GM21576 (cell line): ENCODE results near the gene MYO18A.

Experiments used
- ATAC-seq: cut with Tn5 transposase; IDR thresholded peaks from one replicate; pipeline ENCODE4 v1.9.1; 2021; ENCODE audit warnings: mild to moderate bottlenecking, moderate library complexity; ENCODE audit not compliant: unreplicated experiment

MYO18A gene

GRCh38 chr17:29127840-29128239, 52.4 kb downstream of the MYO18A start:
- ATAC-seq: no peak

DNA sequence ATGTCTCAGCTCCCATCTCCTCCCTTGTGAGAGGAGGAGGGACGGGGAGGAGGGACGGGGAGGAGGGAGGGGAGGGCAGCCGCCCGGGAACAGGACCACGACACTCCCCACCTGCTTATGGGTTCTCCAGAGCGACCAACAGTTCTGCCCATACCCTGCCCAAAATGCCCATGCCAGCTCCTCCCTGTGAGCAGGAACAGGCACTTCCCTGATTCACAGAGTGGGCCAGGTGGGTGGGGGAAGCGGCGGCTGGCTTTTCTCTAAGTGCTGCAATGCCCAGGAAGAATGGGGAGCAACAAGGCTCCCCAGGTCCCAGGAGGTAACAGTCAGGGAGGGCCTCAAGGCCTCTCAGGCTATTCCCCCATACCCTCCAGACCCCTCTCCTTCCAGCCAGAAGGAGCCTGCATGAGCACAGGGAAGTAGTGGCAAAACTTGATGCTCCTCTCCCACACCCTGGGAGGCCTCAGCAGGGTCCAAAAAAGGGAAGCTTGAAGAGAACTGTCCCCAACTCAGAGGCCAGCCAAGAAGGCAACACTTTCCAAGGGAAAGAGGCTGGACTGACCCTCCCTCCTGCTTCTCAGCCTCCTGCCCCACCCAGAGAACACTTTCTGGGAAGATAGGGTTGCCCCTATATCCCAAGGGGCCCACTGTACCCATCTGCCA, 53.8 kb downstream of the MYO18A start:
- no peak for ATAC-seq

GRCh38 chr17:29125651-29126050, 54.5 kb downstream of the MYO18A start:
- no peak for ATAC-seq

DNA sequence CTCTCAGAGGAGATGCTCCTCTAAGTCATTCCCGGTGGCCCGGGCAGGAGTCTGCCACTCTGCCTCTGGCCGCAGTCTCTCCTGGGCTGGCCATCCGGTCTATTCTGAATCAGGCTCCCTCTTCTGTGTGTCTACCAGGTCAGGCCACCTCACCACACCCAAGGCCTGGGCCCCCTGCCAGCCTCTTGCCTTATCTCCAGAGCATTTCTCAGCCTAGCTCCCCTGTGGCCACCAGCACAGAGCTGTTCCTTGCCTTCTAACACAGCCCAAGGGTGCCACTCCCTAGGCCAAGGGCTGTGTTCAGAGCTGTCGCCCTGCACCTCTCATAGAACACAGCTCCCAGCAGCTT, 55.3 kb downstream of the MYO18A start:
- ATAC-seq: no peak

DNA sequence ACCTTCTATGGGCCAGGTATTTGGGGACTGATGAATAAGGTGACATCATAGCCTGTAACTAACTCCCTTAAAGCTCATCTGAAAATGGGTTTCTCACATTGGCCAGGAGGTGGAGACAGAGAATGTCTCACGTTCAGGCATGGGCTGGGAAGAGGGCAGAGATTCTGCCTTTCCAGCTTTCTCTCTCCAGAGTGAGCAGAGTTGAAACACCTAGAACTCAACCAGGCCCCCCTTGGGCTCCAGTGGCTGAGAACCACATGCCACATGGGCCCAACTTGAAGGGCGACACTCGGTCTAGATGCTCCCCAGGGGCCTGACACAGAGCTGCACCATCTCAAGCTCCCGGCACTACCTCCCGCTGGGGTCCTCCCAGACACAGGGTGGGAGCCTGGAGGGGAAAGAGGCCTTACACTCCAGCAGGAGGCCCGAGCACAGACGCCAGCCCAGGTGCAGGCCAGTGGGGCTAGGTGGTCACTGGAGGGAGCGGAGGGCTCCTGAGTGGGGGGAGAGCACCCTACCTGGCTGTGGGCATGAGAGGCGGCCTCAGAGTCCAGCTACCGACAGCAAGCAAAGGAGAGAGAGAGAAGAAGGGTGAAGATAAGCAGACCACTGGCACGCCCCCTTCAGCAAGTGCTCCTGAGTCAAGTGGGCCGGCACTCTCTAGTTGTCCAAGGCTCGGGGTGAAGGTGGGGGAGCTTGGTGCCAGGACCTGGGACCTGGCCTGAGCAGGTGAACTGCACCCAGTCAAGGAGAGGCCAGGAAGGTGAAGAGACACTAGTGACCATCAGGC, 55.9 kb downstream of the MYO18A start:
- no peak for ATAC-seq

- no peak for ATAC-seq
Measured at GRCh38 chr17:29123111-29123510, 57.1 kb downstream of the MYO18A start.

- no peak for ATAC-seq
Measured at GRCh38 chr17:29121442-29121841, 58.8 kb downstream of the MYO18A start.

- no peak for ATAC-seq
Measured at GRCh38 chr17:29120433-29120832, 59.8 kb downstream of the MYO18A start.

DNA sequence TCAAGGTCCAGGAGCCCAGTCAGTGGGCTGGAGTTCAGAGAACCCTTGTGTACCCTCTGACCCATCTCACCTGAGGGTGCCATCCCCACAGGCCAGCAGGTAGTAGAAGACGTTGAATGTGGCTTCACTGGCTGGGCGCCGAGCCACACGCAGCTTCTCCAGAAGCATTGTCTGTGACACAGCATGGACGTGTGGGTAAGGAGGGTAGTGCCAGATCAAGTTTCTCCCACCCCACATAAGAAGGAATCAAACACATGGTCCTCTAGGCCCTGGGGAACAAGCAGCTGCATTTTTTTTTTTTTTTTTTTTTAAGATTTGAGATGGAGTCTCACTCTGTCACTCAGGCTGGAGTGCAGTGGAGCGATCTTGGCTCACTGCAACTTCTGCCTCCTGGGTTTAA, 60.9 kb downstream of the MYO18A start:
- ATAC-seq: no peak

- no peak for ATAC-seq
Measured at GRCh38 chr17:29116804-29117753, 63.1 kb downstream of the MYO18A start.

GRCh38 chr17:29115961-29116803, 64.0 kb downstream of the MYO18A start:
- no peak for ATAC-seq

- ATAC-seq: no peak
Measured at GRCh38 chr17:29115435-29115834, 64.8 kb downstream of the MYO18A start.

DNA sequence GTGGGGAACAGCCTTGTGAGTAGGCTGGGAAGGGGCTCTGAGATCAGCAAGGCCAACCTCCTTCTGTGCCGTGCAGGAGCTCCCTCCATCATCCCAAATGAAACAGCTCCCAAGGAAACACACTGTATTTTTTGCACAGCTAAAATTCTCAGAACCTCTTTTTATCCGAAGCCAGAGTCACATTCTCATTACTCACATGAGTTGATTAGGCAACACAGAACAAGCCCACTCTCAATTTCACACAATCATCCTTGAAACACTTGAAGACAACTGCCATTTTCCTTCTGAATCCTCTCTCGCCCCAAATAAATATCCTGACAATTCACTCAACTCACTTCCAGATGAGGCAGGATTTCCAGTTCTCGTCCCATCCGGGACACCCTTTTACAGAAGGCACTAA, 66.1 kb downstream of the MYO18A start:
- ATAC-seq: no peak

DNA sequence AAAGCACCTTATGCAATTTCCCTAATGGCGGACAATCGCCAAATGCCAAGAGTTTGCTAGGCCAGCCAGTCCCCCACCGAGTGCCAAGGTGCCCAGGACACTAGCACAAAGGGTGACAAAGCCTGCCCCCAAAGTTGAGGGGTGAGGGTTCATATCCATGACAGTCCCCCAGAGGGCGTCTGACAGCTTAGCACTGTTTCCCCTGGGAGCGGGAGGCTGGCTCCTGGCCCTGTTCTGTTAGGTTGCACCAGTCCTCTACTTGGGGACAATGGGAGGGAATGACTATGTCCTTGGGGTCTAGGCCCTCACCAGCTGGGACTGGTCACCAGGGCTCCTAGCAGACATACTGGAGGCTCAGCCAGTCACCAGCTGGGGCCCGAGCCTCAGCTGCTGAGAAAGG, 66.9 kb downstream of the MYO18A start:
- no peak for ATAC-seq

DNA sequence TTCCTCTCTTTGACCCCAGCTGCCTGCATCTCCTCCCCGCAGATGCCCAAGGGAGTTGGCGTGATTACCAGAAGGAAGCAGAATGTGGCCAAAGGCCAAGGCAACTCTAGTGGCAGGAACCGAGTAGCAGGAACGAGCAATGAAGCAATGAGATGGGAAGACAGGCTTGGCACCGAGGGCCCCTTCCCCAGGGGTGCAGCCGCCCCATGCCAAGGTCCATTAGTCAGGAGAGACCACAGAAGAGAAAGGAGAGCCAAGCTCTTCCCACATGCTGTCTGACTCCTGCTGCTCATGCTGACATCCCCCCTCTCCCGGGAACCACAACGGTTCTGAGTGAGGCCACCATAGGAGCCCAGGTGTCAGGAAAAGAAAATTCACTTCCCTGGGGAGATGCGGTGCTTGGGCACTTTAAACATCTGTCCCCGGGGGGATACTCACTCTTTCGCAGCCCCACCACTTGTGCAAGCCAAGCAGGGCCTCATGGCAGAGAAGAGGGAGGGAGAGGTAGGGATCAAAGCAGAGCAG, 67.4 kb downstream of the MYO18A start:
- no peak for ATAC-seq

GRCh38 chr17:29111816-29112499, 68.2 kb downstream of the MYO18A start:
- no peak for ATAC-seq

- ATAC-seq: no peak
Measured at GRCh38 chr17:29110372-29110757, 69.8 kb downstream of the MYO18A start.

DNA sequence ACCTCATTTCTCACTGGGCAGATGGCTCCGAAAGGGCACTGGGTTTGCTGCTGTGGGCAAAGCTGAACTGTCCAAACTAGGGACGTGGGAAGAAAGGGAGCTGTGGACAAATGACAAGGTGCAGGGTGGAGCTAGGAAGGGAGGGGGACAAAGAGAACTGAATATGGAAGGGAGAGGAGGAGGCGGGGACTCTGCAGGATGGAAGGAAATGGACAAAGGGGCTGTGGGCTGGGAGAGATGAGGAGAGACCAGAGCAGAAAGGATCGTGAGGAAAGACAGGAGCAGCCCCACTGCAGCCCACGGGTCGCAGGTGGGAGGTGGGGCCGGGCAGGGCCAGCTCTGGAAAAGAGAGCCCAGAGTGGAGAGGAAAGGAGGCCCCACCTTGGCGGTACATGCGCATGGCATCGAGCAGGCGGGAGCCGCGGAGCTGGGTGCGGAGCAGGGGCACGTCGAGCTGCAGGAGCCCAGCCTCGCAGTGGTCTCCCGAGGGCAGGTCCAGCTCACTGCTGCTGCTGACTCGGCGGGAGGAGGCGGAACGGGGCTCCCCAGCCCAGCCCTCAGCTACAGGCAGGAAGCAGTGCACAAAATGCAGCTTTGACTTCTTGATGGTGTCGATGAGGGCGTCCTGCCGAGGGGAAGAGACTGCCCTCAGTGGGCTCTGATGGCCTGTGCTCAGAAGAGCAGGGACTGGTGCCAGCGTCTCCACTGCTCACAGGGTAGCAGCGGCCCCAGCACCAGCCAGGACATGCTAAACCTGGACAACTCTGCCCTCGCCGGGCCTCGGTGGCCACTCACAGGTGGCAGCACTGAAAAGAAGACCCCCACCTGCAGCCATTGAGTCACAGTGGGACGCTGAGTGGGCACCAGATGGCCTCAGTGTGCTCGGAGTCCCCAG, 70.5 kb downstream of the MYO18A start:
- no peak for ATAC-seq
